HCT116 (cell line): ENCODE data around the gene FKBP6. TPM values are rescaled to one million over a fixed set of nuclear protein-coding genes. Genes with fewer than 3 reads are reported as not detected.
A peak's percentile ranks its signal among the peaks of the same experiment; 100 is the strongest.

Source experiments
- ATAC-seq: fragments of 200-7000 bp; cut with Tn5 transposase; 2 replicates; pipeline ENCODE4 v1.9.1; 2020; ENCODE audit warnings: mild to moderate bottlenecking, moderate library complexity
- BruUV-seq: library from RNA; stranded (reverse); fragments of 400-500 nt; replicated peaks from 2 replicates; lab custom pipeline; 2021; lab: Mats Ljungman, UMichigan
- CTCF ChIA-PET: fragments of 300-600 bp; sonication (Branson Sonifier 250); formaldehyde crosslinking; loops from one replicate; lab custom pipeline; 2021; ENCODE audit warnings: antibody characterized with exemption; lab: Charles Lee
- POLR2A ChIA-PET: fragments of 300-600, 350-600 bp; sonication (Branson Sonifier 250); formaldehyde crosslinking; loops from one replicate; lab custom pipeline; 2021; ENCODE audit warnings: antibody characterized with exemption; lab: Charles Lee
- RAD21 ChIA-PET, 2 experiments: fragments of 300-600 bp; sonication (Branson Sonifier 250); formaldehyde crosslinking; loops; one replicate each; lab custom pipeline; 2023; ENCODE audit warnings: low total read pairs in 2 of 2; ENCODE audit not compliant: uncharacterized antibody in 2 of 2, unreplicated experiment in 2 of 2, low non-redundant PET in 1 of 2; lab: Charles Lee
- DNase-seq: peaks from one replicate; pipeline ENCODE4 v3.0.0-alpha.2; 2010; ENCODE audit warnings: low read depth, low spot score
- H2AFZ ChIP-seq: fragments of 200-600 bp; shearing (Covaris generic), sonication (generic); 2 replicates; pipeline ENCODE4 v1.6.1; 2017; ENCODE audit warnings: low read depth, mixed run types, mixed read lengths, antibody characterized with exemption, low read length; ENCODE audit not compliant: poor library complexity, severe bottlenecking
- H3K27ac ChIP-seq: 2 replicates; pipeline ENCODE4 v1.5.1; 2012; ENCODE audit warnings: low read depth, low read length
- H3K27me3 ChIP-seq: fragments of 200-600 bp; sonication (generic); 2 replicates; pipeline ENCODE4 v1.6.1; 2016; ENCODE audit warnings: mixed run types, low read length, mixed read lengths; ENCODE audit not compliant: insufficient read depth
- H3K36me3 ChIP-seq, 2 experiments: fragments of 200-500 bp in 1 of 2; fragments of 200-600 bp in 1 of 2; sonication (Bioruptor generic) in 1 of 2; sonication (generic) in 1 of 2; 2 replicates each; pipeline versions ENCODE4 v1.5.1 to v1.6.1; 2014 to 2016; ENCODE audit warnings: low read length in 2 of 2, inconsistent platforms in 1 of 2, mixed read lengths in 1 of 2, mixed run types in 1 of 2; ENCODE audit not compliant: insufficient read depth in 2 of 2, control insufficient read depth in 1 of 2
- H3K4me1 ChIP-seq, 2 experiments: fragments of 200-600 bp in 1 of 2; sonication (generic) in 1 of 2; 2 replicates each; pipeline versions ENCODE4 v1.5.1 to v1.6.1; 2012 to 2017; ENCODE audit warnings: low read length in 2 of 2, inconsistent platforms in 1 of 2, mild to moderate bottlenecking in 1 of 2, mixed read lengths in 1 of 2, mixed run types in 1 of 2, moderate library complexity in 1 of 2; ENCODE audit not compliant: insufficient read depth in 2 of 2, control insufficient read depth in 1 of 2
- H3K4me2 ChIP-seq: fragments of 200-600 bp; sonication (generic); 2 replicates; pipeline ENCODE4 v1.6.1; 2017; ENCODE audit warnings: mixed run types, low read length, mixed read lengths
- H3K4me3 ChIP-seq, 2 experiments: fragments of 200-600 bp in 1 of 2; sonication (generic) in 1 of 2; replicated peaks in 1 of 2; 2 replicates each; pipeline ENCODE4 v1.5.1; 2011 to 2016; ENCODE audit warnings: low read length in 2 of 2, control low read depth in 1 of 2, low read depth in 1 of 2, mild to moderate bottlenecking in 1 of 2, mixed read lengths in 1 of 2, mixed run types in 1 of 2
- H3K79me2 ChIP-seq: fragments of 200-600 bp; sonication (generic); 2 replicates; pipeline ENCODE4 v1.6.1; 2017; ENCODE audit warnings: mild to moderate bottlenecking, mixed run types, low read length, moderate library complexity, mixed read lengths; ENCODE audit not compliant: insufficient read depth
- H3K9ac ChIP-seq: fragments of 200-600 bp; sonication (generic); 2 replicates; pipeline ENCODE4 v1.6.1; 2016; ENCODE audit warnings: low read length, mixed read lengths
- H3K9me2 ChIP-seq: fragments of 200-600 bp; sonication (generic), shearing (Covaris generic); 2 replicates; pipeline ENCODE4 v1.6.1; 2017; ENCODE audit warnings: mixed run types, mild to moderate bottlenecking, moderate library complexity; ENCODE audit not compliant: insufficient read depth
- H3K9me3 ChIP-seq, 2 experiments: fragments of 200-500 bp in 1 of 2; fragments of 200-600 bp in 1 of 2; sonication (Bioruptor generic) in 1 of 2; sonication (generic) in 1 of 2; 2 replicates each; pipeline ENCODE4 v1.6.1; 2014 to 2017; ENCODE audit warnings: low read length in 2 of 2, mixed read lengths in 2 of 2, inconsistent platforms in 1 of 2, low read depth in 1 of 2, mild to moderate bottlenecking in 1 of 2, mixed run types in 1 of 2, moderate library complexity in 1 of 2; ENCODE audit not compliant: control insufficient read depth in 1 of 2, insufficient read depth in 1 of 2
- H4K20me1 ChIP-seq: fragments of 200-600 bp; sonication (generic), shearing (Covaris generic); 2 replicates; pipeline ENCODE4 v1.6.1; 2017; ENCODE audit warnings: mixed run types, mild to moderate bottlenecking, moderate library complexity; ENCODE audit not compliant: insufficient read depth
- CEBPB ChIP-seq: IDR thresholded peaks from 2 replicates; pipeline ENCODE4 v1.6.1; 2012; ENCODE audit warnings: low read depth
- ELF1 ChIP-seq: IDR thresholded peaks from 2 replicates; pipeline ENCODE4 v1.6.1; 2012; ENCODE audit warnings: low read depth, borderline replicate concordance
- EZH2 ChIP-seq: fragments of 200-600 bp; sonication (generic); IDR thresholded peaks from 2 replicates; pipeline ENCODE4 v1.6.1; 2017; ENCODE audit warnings: antibody characterized with exemption, mixed run types
- FOSL1 ChIP-seq: IDR thresholded peaks from 2 replicates; pipeline ENCODE4 v1.6.1; 2012; ENCODE audit warnings: low read depth
- POLR2A ChIP-seq: IDR thresholded peaks from 2 replicates; pipeline ENCODE4 v1.7.0; 2011; ENCODE audit warnings: borderline replicate concordance; ENCODE audit not compliant: insufficient read depth, insufficient read length; ENCODE audit errors: extremely low read depth
- RAD21 ChIP-seq: IDR thresholded peaks from 2 replicates; pipeline ENCODE4 v1.6.1; 2012; ENCODE audit warnings: low read depth, mild to moderate bottlenecking
- ZNF274 ChIP-seq: fragments of 200-500 bp; sonication (Bioruptor generic); IDR thresholded peaks from 2 replicates; pipeline ENCODE4 v1.6.1; 2014; ENCODE audit warnings: mild to moderate bottlenecking, low read depth, low read length, inconsistent platforms
- intact Hi-C: fragments of 100-400 bp; cut with micrococcal nuclease; formaldehyde crosslinking; loops from 2 replicates; pipeline ENCODE4 v1.10.0; 2022
- total RNA-seq: library from RNA; stranded (reverse); gene quantifications from one replicate; pipeline ENCODE4 v1.2.1, GENCODE V29; 2021; ENCODE audit not compliant: unreplicated experiment
- TF ChIP-seq, protein P1 (sequence below): IDR thresholded peaks from 2 replicates; pipeline ENCODE4 v1.6.1; 2011; ENCODE audit warnings: mild to moderate bottlenecking, low read length, moderate library complexity; ENCODE audit not compliant: insufficient replicate concordance; ENCODE audit errors: extremely low read depth
- TF ChIP-seq, protein P2 (sequence below): IDR thresholded peaks from 2 replicates; pipeline ENCODE4 v1.6.1; 2012
- TF ChIP-seq, protein P3 (sequence below), 3 experiments: fragments of 200-600 bp in 1 of 3; sonication (generic) in 1 of 3; IDR thresholded peaks in 2 of 3; conservative IDR thresholded peaks in 1 of 3; 2 replicates each; pipeline ENCODE4 v1.5.1; 2012 to 2017; ENCODE audit warnings: low read depth in 2 of 3, low read length in 2 of 3, antibody characterized with exemption in 1 of 3, borderline replicate concordance in 1 of 3, control low read depth in 1 of 3, mild to moderate bottlenecking in 1 of 3, mixed read lengths in 1 of 3, mixed run types in 1 of 3, moderate library complexity in 1 of 3; ENCODE audit not compliant: insufficient read depth in 1 of 3

The FKBP6 gene
- total RNA-seq, 1 experiment from 2014 or later, result not detected

DNA sequence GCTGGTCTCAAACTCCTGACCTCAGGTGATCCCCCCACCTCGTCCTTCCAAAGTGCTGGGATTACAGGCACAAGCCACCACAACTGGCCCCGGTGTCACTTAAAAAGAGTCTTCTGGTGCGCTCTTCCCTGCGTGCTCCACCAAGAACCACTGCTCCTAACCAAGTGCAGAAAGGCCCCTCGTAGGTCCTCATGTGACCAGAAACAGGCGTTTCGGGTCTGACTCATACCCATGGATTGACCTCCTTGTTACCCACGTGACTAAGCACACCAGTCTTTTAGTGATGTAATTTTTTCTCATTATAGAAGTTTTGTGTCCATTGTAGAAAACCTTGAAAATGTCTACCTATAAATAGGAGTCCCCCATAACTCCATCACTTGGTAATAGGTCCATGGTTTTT is 13.9 kb downstream of the FKBP6 start:
- no peaks in the 10 kb centered on the region for H3K9me2 ChIP-seq
- H3K4me3 ChIP-seq, result no peak overlapping the region
- no peaks in the 10 kb centered on the region for H3K36me3 ChIP-seq
- TF ChIP-seq FOSL1, result 0 out of 2 replicates have a peak, but pooled peaks have one; percentile 9
- no peak for TF ChIP-seq CEBPB
- no peak for TF ChIP-seq POLR2A
- TF ChIP-seq, protein P1, sequence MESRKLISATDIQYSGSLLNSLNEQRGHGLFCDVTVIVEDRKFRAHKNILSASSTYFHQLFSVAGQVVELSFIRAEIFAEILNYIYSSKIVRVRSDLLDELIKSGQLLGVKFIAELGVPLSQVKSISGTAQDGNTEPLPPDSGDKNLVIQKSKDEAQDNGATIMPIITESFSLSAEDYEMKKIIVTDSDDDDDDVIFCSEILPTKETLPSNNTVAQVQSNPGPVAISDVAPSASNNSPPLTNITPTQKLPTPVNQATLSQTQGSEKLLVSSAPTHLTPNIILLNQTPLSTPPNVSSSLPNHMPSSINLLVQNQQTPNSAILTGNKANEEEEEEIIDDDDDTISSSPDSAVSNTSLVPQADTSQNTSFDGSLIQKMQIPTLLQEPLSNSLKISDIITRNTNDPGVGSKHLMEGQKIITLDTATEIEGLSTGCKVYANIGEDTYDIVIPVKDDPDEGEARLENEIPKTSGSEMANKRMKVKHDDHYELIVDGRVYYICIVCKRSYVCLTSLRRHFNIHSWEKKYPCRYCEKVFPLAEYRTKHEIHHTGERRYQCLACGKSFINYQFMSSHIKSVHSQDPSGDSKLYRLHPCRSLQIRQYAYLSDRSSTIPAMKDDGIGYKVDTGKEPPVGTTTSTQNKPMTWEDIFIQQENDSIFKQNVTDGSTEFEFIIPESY, result no peak
- 0 out of 2 replicates have a peak overlapping the region, but pooled peaks have one; percentile 3 for H3K9ac ChIP-seq
- H3K4me1 ChIP-seq, result peaks cover 11 to 15% of the 10 kb centered on the region in 2 experiments
- no peaks in the 10 kb centered on the region for H3K27me3 ChIP-seq
- H3K27ac ChIP-seq, result no peak overlapping the region; the same call in 1 of the 2 replicates
- DNase-seq (peak; percentile 37), ATAC-seq (peak; percentile 72)
- ChIA-PET POLR2A (no interaction called here), RAD21 (interaction anchor here in 1 of 2 experiments (1.1 kb wide), 1 partner anchor 257 kb away, joined by 3 read pairs; no protein-coding TSS in a partner anchor), CTCF (interaction anchor here (0.7 to 1.7 kb wide), 7 partner anchors 8 to 112 kb away, joined by 3 to 9 read pairs (median 5); no protein-coding TSS in a partner anchor)
- H2AFZ ChIP-seq, result peak overlapping the region; percentile 92
- no TSS peak for BruUV-seq
- no peaks in the 10 kb centered on the region for H3K79me2 ChIP-seq
- H3K4me2 ChIP-seq, result peak overlapping the region; percentile 51
- no peaks in the 10 kb centered on the region for H3K9me3 ChIP-seq
- H4K20me1 ChIP-seq, result no peaks in the 10 kb centered on the region
- intact Hi-C loops, result loop anchor here (1.0 kb wide), 1 partner anchor 110 kb away; no protein-coding TSS in a partner anchor

GRCh38 chr7:73342645-73343044 is 14.7 kb downstream of the FKBP6 start:
- BruUV-seq, result no TSS peak
- Histone ChIP-seq H3K4me1 (peaks cover 11 to 15% of the 10 kb centered on the region in 2 experiments), H3K36me3 (no peaks in the 10 kb centered on the region), H3K27ac (no peak overlapping the region), H2AFZ (peak overlapping the region; percentile 92), H3K4me3 (no peak overlapping the region), H3K9ac (no peak overlapping the region), H3K79me2 (no peaks in the 10 kb centered on the region), H4K20me1 (no peaks in the 10 kb centered on the region), H3K9me2 (no peaks in the 10 kb centered on the region), H3K27me3 (no peaks in the 10 kb centered on the region), H3K4me2 (peak overlapping the region; percentile 51; the same call in 1 of the 2 replicates), H3K9me3 (no peaks in the 10 kb centered on the region)
- TF ChIP-seq, protein P2, sequence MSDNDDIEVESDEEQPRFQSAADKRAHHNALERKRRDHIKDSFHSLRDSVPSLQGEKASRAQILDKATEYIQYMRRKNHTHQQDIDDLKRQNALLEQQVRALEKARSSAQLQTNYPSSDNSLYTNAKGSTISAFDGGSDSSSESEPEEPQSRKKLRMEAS, result peak; percentile 59
- peak; percentile 72 for TF ChIP-seq RAD21
- no peak for TF ChIP-seq ELF1
- TF ChIP-seq, protein P1, result no peak
- no peak for TF ChIP-seq EZH2
- TF ChIP-seq, protein P3, sequence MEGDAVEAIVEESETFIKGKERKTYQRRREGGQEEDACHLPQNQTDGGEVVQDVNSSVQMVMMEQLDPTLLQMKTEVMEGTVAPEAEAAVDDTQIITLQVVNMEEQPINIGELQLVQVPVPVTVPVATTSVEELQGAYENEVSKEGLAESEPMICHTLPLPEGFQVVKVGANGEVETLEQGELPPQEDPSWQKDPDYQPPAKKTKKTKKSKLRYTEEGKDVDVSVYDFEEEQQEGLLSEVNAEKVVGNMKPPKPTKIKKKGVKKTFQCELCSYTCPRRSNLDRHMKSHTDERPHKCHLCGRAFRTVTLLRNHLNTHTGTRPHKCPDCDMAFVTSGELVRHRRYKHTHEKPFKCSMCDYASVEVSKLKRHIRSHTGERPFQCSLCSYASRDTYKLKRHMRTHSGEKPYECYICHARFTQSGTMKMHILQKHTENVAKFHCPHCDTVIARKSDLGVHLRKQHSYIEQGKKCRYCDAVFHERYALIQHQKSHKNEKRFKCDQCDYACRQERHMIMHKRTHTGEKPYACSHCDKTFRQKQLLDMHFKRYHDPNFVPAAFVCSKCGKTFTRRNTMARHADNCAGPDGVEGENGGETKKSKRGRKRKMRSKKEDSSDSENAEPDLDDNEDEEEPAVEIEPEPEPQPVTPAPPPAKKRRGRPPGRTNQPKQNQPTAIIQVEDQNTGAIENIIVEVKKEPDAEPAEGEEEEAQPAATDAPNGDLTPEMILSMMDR (IDR thresholded peaks at IDR 0.05 in 2 of 3, conservative IDR thresholded peaks at IDR 0.05 in 1 of 3; ENCODE audit: borderline replicate concordance in 1 of 3, insufficient read depth in 1 of 3, low read depth in 2 of 3, low read length in 2 of 3), result peak; percentile 51 to 70 (median 59); a peak in 5 of 6 replicates
- TF ChIP-seq ZNF274, result no peak
- CTCF ChIA-PET, result interaction anchor here (0.7 to 1.7 kb wide), 8 partner anchors 8 to 111 kb away, joined by 3 to 9 read pairs (median 4); no protein-coding TSS in a partner anchor
- ATAC-seq, result peak; percentile 87
- POLR2A ChIA-PET, result no interaction called here
- peak; percentile 29 for DNase-seq
- intact Hi-C loops, result loop anchor here (1.0 kb wide), 1 partner anchor 110 kb away; no protein-coding TSS in a partner anchor
- RAD21 ChIA-PET, result interaction anchor here in 1 of 2 experiments (1.1 kb wide), 1 partner anchor 256 kb away, joined by 3 read pairs; no protein-coding TSS in a partner anchor
